ENCODE data around the gene S100A12. TPM values are rescaled to one million over a fixed set of nuclear protein-coding genes. Genes with fewer than 3 reads are reported as not detected.

S100A12 gene
- total RNA-seq, 4 donors from 2014 or later = not detected

Small RNA genes lying within 50 kb of the gene (small RNA-seq; reads per million reads assigned to genes)
- gene RNU6-160P (not detected), gene S100A15A (not detected)

Other genes starting within 250 kb of the S100A12 start
- not detected for gene SPRR2G, start 224.7 kb downstream of the S100A12 start, total RNA-seq
- not detected for gene LELP1, start 172.2 kb downstream of the S100A12 start, total RNA-seq
- not detected for gene PRR9, start 158.0 kb downstream of the S100A12 start, total RNA-seq
- under 1 TPM in 1 of 4 donors, not detected in 3; 0.44 TPM for gene LORICRIN, start 115.9 kb downstream of the S100A12 start, total RNA-seq
- not detected for gene PGLYRP3, start 62.7 kb downstream of the S100A12 start, total RNA-seq
- gene PGLYRP4, start 26.8 kb downstream of the S100A12 start, total RNA-seq = not detected
- gene S100A9, start 17.8 kb downstream of the S100A12 start, total RNA-seq = 100 to 1,000 TPM in 2 of 4 donors, 10 to 100 TPM in 2; 58.8 to 793 (median 88.3) TPM
- gene S100A8, start 15.5 kb upstream of the S100A12 start, total RNA-seq = 100 to 1,000 TPM in 1 of 4 donors, 10 to 100 TPM in 1, 1 to 10 TPM in 2; 2.4 to 118 (median 10.6) TPM
- gene S100A7A, start 40.9 kb upstream of the S100A12 start, total RNA-seq = not detected
- gene S100A7, start 85.0 kb upstream of the S100A12 start, total RNA-seq = 10 to 100 TPM in 1 of 4 donors, not detected in 3; 22.9 TPM
- gene S100A6, start 160.4 kb upstream of the S100A12 start, total RNA-seq = 1,000 to 10,000 TPM in 2 of 4 donors, 100 to 1,000 TPM in 2; 651 to 1,173 (median 946) TPM
- not detected for gene S100A5, start 165.3 kb upstream of the S100A12 start, total RNA-seq
- 100 to 1,000 TPM; 398 to 439 (median 420) TPM for gene S100A4, start 170.2 kb upstream of the S100A12 start, total RNA-seq
- gene S100A3, start 173.6 kb upstream of the S100A12 start, total RNA-seq = 1 to 10 TPM in 2 of 4 donors, not detected in 2; 1.1 to 2.7 TPM
- gene S100A2, start 190.2 kb upstream of the S100A12 start, total RNA-seq = 10 to 100 TPM in 1 of 4 donors, 1 to 10 TPM in 2, not detected in 1; 2.3 to 12.6 (median 4.2) TPM
- gene S100A16, start 237.5 kb upstream of the S100A12 start, total RNA-seq = 100 to 1,000 TPM in 2 of 4 donors, 10 to 100 TPM in 2; 45.5 to 120 (median 77.1) TPM
- 10 to 100 TPM in 1 of 4 donors, not detected in 3; 15.3 TPM for gene S100A14, start 240.7 kb upstream of the S100A12 start, total RNA-seq